ENCODE results near the gene NUDT22. TPM values are rescaled to one million over a fixed set of nuclear protein-coding genes. Genes with fewer than 3 reads are reported as not detected.
A peak's percentile ranks its signal among the peaks of the same experiment; 100 is the strongest.

The NUDT22 gene
- total RNA-seq, 1 experiment from 2014 or later, result 31.9 TPM

GRCh38 chr11:64261556-64262080 lies 35.5 kb downstream of the NUDT22 start:
- DNase-seq, result no peak
- Mint-ChIP-seq H3K27ac (ENCODE audit: unreplicated experiment) (no peak overlapping the region), H3K4me3 (ENCODE audit: unreplicated experiment) (no peak overlapping the region), H3K4me1 (ENCODE audit: low read depth, unreplicated experiment) (peaks cover 8% of the 10 kb centered on the region), H3K36me3 (ENCODE audit: insufficient read depth, unreplicated experiment) (peaks cover 70% of the 10 kb centered on the region), H3K9me3 (ENCODE audit: unreplicated experiment) (no peaks in the 10 kb centered on the region), H3K27me3 (ENCODE audit: insufficient read depth, unreplicated experiment) (no peaks in the 10 kb centered on the region)
- no peaks in the 10 kb centered on the region for H3K9me3 ChIP-seq
- intact Hi-C loops (cut with micrococcal nuclease; ENCODE audit: unreplicated experiment), result no loop called here
- H3K27me3 ChIP-seq (replicated peaks; ENCODE audit: control insufficient read depth, insufficient read depth, low read length), result no peaks in the 10 kb centered on the region
- H3K36me3 ChIP-seq (ENCODE audit: control insufficient read depth, insufficient read depth, low read length), result peaks cover 3% of the 10 kb centered on the region
- H3K4me3 ChIP-seq (ENCODE audit: low read depth, low read length), result no peak overlapping the region
- POLR2A ChIA-PET, result no interaction called here
- no TSS peak for BruUV-seq (replicated peaks)
- no peak for TF ChIP-seq CTCF (IDR thresholded peaks at IDR 0.05; ENCODE audit: insufficient read depth in 1 of 2, low read depth in 1 of 2, low read length in 1 of 2, severe bottlenecking in 1 of 2, unreplicated experiment in 1 of 2)
- no peaks in the 10 kb centered on the region for H3K4me1 ChIP-seq
- CTCF ChIA-PET, result interaction anchor here (1.2 to 1.5 kb wide), 2 partner anchors 9 to 43 kb away, joined by 3 to 6 read pairs; no protein-coding TSS in a partner anchor

DNA sequence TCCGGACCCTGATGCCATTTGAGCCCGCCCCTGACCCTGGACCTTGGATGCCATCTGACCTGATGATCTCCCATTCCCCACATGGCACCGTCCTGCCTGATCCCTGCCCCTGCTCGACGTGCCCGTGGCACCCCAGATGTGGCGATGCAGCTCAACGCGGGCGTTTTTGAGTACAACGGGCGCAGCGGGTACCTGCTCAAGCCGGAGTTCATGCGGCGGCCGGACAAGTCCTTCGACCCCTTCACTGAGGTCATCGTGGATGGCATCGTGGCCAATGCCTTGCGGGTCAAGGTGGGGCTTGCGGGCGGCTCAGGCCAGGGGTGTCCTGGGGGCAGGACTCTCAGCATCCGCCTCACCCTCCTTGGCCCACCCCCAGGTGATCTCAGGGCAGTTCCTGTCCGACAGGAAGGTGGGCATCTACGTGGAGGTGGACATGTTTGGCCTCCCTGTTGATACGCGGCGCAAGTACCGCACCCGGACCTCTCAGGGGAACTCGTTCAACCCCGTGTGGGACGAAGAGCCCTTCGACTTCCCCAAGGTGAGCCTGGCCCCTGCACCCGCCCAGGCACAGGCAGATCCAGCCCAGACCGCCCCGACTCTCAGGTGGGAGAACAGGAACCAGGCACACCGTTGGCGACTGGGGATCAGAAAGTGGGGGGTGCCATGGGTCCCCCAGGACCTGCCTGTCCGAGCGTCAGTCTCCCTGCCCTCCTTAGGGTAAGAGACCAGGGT lies 36.4 kb downstream of the NUDT22 start:
- no TSS peak for BruUV-seq (replicated peaks)
- H3K27ac Mint-ChIP-seq (ENCODE audit: unreplicated experiment), result no peak overlapping the region
- Histone ChIP-seq H3K27me3 (replicated peaks; ENCODE audit: control insufficient read depth, insufficient read depth, low read length) (no peaks in the 10 kb centered on the region), H3K4me1 (no peaks in the 10 kb centered on the region), H3K36me3 (ENCODE audit: control insufficient read depth, insufficient read depth, low read length) (peaks cover 3% of the 10 kb centered on the region), H3K4me3 (ENCODE audit: low read depth, low read length) (no peak overlapping the region), H3K9me3 (no peaks in the 10 kb centered on the region)
- POLR2A ChIA-PET, result no interaction called here
- H3K36me3 Mint-ChIP-seq (ENCODE audit: insufficient read depth, unreplicated experiment), result peaks cover 76% of the 10 kb centered on the region
- H3K4me3 Mint-ChIP-seq (ENCODE audit: unreplicated experiment), result no peak overlapping the region
- no peak for TF ChIP-seq CTCF (IDR thresholded peaks at IDR 0.05; ENCODE audit: insufficient read depth in 1 of 2, low read depth in 1 of 2, low read length in 1 of 2, severe bottlenecking in 1 of 2, unreplicated experiment in 1 of 2)
- peaks cover 8% of the 10 kb centered on the region for H3K4me1 Mint-ChIP-seq (ENCODE audit: low read depth, unreplicated experiment)
- H3K27me3 Mint-ChIP-seq (ENCODE audit: insufficient read depth, unreplicated experiment), result no peaks in the 10 kb centered on the region
- intact Hi-C loops (cut with micrococcal nuclease; ENCODE audit: unreplicated experiment), result no loop called here
- no peak for DNase-seq
- H3K9me3 Mint-ChIP-seq (ENCODE audit: unreplicated experiment), result no peaks in the 10 kb centered on the region
- CTCF ChIA-PET, result interaction anchor here (1.1 to 1.4 kb wide), 3 partner anchors 10 to 42 kb away, joined by 3 to 13 read pairs (median 3); no protein-coding TSS in a partner anchor

DNA sequence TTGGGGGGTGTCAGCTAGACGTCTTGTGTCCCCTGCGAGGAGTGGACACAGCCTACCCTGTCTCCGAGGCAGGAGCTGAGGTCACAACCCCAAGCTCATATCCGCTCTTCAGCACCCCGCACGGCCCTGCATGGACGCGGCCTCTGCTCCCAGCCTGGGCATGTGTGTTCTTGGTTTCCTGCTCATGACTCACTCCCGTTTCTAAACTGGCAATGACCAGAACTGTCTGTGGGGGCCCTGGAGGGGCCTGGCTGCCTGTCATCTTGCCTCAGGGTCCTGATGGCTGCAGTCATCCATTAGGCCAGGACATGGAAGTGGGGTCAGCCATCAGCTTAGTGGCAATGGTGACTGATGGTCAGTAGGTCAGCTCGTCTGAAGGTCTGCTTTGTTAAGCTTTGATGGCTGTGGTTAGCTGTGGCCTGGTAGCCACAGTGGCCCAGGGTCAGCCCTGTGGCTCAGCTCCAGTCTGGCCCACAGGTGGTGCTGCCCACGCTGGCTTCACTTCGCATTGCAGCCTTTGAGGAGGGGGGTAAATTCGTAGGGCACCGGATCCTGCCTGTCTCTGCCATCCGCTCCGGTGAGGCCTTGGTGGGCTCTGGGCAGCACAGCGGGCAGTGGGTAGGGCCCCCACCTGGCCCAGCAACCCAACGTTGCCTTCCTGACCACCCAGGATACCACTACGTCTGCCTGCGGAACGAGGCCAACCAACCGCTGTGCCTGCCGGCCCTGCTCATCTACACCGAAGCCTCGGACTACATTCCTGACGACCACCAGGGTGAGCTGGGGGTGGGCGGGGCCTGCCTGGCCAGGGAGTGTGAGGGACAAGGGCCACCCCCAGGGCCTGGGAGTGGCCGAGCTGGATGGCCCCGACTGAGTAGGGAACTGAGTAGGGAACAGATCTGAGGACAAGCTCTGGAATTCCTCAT lies 37.2 kb downstream of the NUDT22 start:
- intact Hi-C loops (cut with micrococcal nuclease; ENCODE audit: unreplicated experiment), result no loop called here
- no peak overlapping the region for H3K4me3 ChIP-seq (ENCODE audit: low read depth, low read length)
- no TSS peak for BruUV-seq (replicated peaks)
- H3K4me1 Mint-ChIP-seq (ENCODE audit: low read depth, unreplicated experiment), result peaks cover 16% of the 10 kb centered on the region
- POLR2A ChIA-PET, result no interaction called here
- TF ChIP-seq CTCF (IDR thresholded peaks at IDR 0.05; ENCODE audit: insufficient read depth in 1 of 2, low read depth in 1 of 2, low read length in 1 of 2, severe bottlenecking in 1 of 2, unreplicated experiment in 1 of 2), result no peak
- H3K9me3 ChIP-seq, result no peaks in the 10 kb centered on the region
- H3K9me3 Mint-ChIP-seq (ENCODE audit: unreplicated experiment), result no peaks in the 10 kb centered on the region
- H3K4me3 Mint-ChIP-seq (ENCODE audit: unreplicated experiment), result no peak overlapping the region
- H3K27me3 ChIP-seq (replicated peaks; ENCODE audit: control insufficient read depth, insufficient read depth, low read length), result no peaks in the 10 kb centered on the region
- peaks cover 7% of the 10 kb centered on the region for H3K4me1 ChIP-seq
- CTCF ChIA-PET, result interaction anchor here (0.5 to 1.4 kb wide), 3 partner anchors 11 to 801 kb away, joined by 3 to 13 read pairs (median 3); no protein-coding TSS in a partner anchor
- H3K36me3 Mint-ChIP-seq (ENCODE audit: insufficient read depth, unreplicated experiment), result peaks cover 76% of the 10 kb centered on the region
- H3K27me3 Mint-ChIP-seq (ENCODE audit: insufficient read depth, unreplicated experiment), result no peaks in the 10 kb centered on the region
- H3K36me3 ChIP-seq (ENCODE audit: control insufficient read depth, insufficient read depth, low read length), result peaks cover 4% of the 10 kb centered on the region
- peak in 1 of 2 experiments; percentile 28 for DNase-seq
- no peak overlapping the region for H3K27ac Mint-ChIP-seq (ENCODE audit: unreplicated experiment)

All from Caco-2 (cell line).